HepG2 (cell line): Measurements from ENCODE around the gene GNPNAT1. TPM values are rescaled to one million over a fixed set of nuclear protein-coding genes. Genes with fewer than 3 reads are reported as not detected.

ENCODE experiments used
- ATAC-seq: fragments of 200-7000 bp; cut with Tn5 transposase; 3 replicates; pipeline ENCODE4 v1.9.1; 2020; ENCODE audit warnings: mild to moderate bottlenecking, moderate library complexity
- BruUV-seq: library from RNA; stranded (reverse); fragments of 400-500 nt; replicated peaks from 2 replicates; lab custom pipeline; 2021; lab: Mats Ljungman, UMichigan
- CTCF ChIA-PET: fragments of 300-600 bp; formaldehyde crosslinking; extraction: SDS; loops from one replicate; lab custom pipeline; 2021; ENCODE audit warnings: low total read pairs, inconsistent platforms, low intra/inter-chr PET ratio; lab: Yijun Ruan, JAX
- POLR2A ChIA-PET: fragments of 350-600 bp; sonication (Branson Sonifier 250); formaldehyde crosslinking; loops from one replicate; lab custom pipeline; 2020; ENCODE audit warnings: antibody characterized with exemption, inconsistent platforms; lab: Yijun Ruan, JAX
- DNase-seq: peaks from one replicate; pipeline ENCODE4 v3.0.0-alpha.2; 2015; ENCODE audit warnings: low spot score
- FAIRE-seq: peaks from 3 replicates; lab custom pipeline; 2011; peaks lifted over from hg19 to GRCh38; lab: Jason Lieb, UNC
- H2AFZ ChIP-seq: one replicate; pipeline ENCODE4 v1.6.1; 2011; ENCODE audit warnings: low read length, inconsistent platforms
- H3K27ac ChIP-seq: fragments of 300-600 bp; 3 replicates; pipeline ENCODE4 v1.8.0; 2011; ENCODE audit warnings: mixed run types, mild to moderate bottlenecking, mixed read lengths, low read length, inconsistent platforms; ENCODE audit not compliant: insufficient read depth; ENCODE audit errors: extremely low read length
- H3K27me3 ChIP-seq, 2 experiments: fragments of 200-600 bp in 1 of 2; 2 replicates in 1 of 2; 3 replicates in 1 of 2; pipeline versions ENCODE4 v1.6.0 to v1.8.0; 2011; ENCODE audit warnings: low read length in 2 of 2, mild to moderate bottlenecking in 2 of 2, moderate library complexity in 2 of 2, inconsistent platforms in 1 of 2; ENCODE audit not compliant: insufficient read depth in 2 of 2, control insufficient read depth in 1 of 2
- H3K36me3 ChIP-seq, 2 experiments: fragments of 200-600 bp in 1 of 2; replicated peaks in 1 of 2; 2 replicates in 1 of 2; 3 replicates in 1 of 2; pipeline versions ENCODE4 v1.5.1 to v1.8.0; 2011; ENCODE audit warnings: low read length in 2 of 2, inconsistent platforms in 1 of 2; ENCODE audit not compliant: insufficient read depth in 2 of 2, control insufficient read depth in 1 of 2
- H3K4me1 ChIP-seq: 2 replicates; pipeline ENCODE4 v1.5.1; 2012; ENCODE audit warnings: low read length, inconsistent platforms; ENCODE audit not compliant: insufficient read depth
- H3K4me2 ChIP-seq: 2 replicates; pipeline ENCODE4 v1.6.0; 2011; ENCODE audit warnings: low read depth, low read length, inconsistent platforms
- H3K4me3 ChIP-seq, 3 experiments: fragments of 200-600 bp in 1 of 3; sonication (generic), shearing (Covaris generic) in 1 of 3; replicated peaks in 1 of 3; 2 replicates each; pipeline ENCODE4 v1.5.1; 2011 to 2016; ENCODE audit warnings: low read length in 3 of 3, inconsistent platforms in 2 of 3, low read depth in 2 of 3, mild to moderate bottlenecking in 2 of 3, control low read depth in 1 of 3, mixed read lengths in 1 of 3; ENCODE audit not compliant: insufficient read depth in 1 of 3
- H3K79me2 ChIP-seq: one replicate; pipeline ENCODE4 v1.6.1; 2011; ENCODE audit warnings: low read length, inconsistent platforms; ENCODE audit not compliant: insufficient read depth
- H3K9ac ChIP-seq: 2 replicates; pipeline ENCODE4 v1.6.0; 2011; ENCODE audit warnings: mild to moderate bottlenecking, low read depth, low read length, inconsistent platforms; ENCODE audit not compliant: insufficient read depth
- H3K9me3 ChIP-seq: 2 replicates; pipeline ENCODE4 v1.5.1; 2012; ENCODE audit warnings: mild to moderate bottlenecking, low read length
- H4K20me1 ChIP-seq: 2 replicates; pipeline ENCODE4 v1.6.0; 2011; ENCODE audit warnings: inconsistent platforms, mild to moderate bottlenecking, low read length, moderate library complexity; ENCODE audit not compliant: insufficient read depth
- ATF7-NPFF ChIP-seq: sonication (generic); formaldehyde crosslinking; IDR thresholded peaks from 2 replicates; pipeline ENCODE4 v1.8.1; 2023; ENCODE audit warnings: mild to moderate bottlenecking, low read depth, missing genetic modification reagents, moderate library complexity
- BORCS8-MEF2B ChIP-seq: sonication (generic); formaldehyde crosslinking; IDR thresholded peaks from 2 replicates; pipeline ENCODE4 v1.8.0; 2022; ENCODE audit warnings: mild to moderate bottlenecking, missing genetic modification reagents
- FOSL1 ChIP-seq: sonication (generic); formaldehyde crosslinking; IDR thresholded peaks from 2 replicates; pipeline ENCODE4 v1.9.0; 2021; ENCODE audit warnings: missing genetic modification reagents, borderline replicate concordance
- GATAD1 ChIP-seq: IDR thresholded peaks from 2 replicates; pipeline ENCODE4 v1.6.1; 2016; ENCODE audit warnings: missing genetic modification reagents, missing compliant biosample characterization
- GMEB2 ChIP-seq: IDR thresholded peaks from 2 replicates; pipeline ENCODE4 v1.6.1; 2016; ENCODE audit warnings: missing biosample characterization, missing genetic modification reagents, low read depth
- SATB2 ChIP-seq: sonication (generic); formaldehyde crosslinking; IDR thresholded peaks from 2 replicates; pipeline ENCODE4 v1.5.0; 2020; ENCODE audit warnings: missing genetic modification reagents
- SRSF4 ChIP-seq: fragments of 200-400 bp; formaldehyde crosslinking; IDR thresholded peaks from one replicate; pipeline ENCODE4 v1.6.1; 2018; ENCODE audit warnings: mild to moderate bottlenecking, low read depth, low read length, moderate library complexity; ENCODE audit not compliant: poor library complexity, severe bottlenecking
- ZHX2 ChIP-seq, 2 experiments: sonication (generic) in 1 of 2; formaldehyde crosslinking in 1 of 2; IDR thresholded peaks; 2 replicates each; pipeline versions ENCODE4 v1.6.1 to v1.9.0; 2014 to 2022; ENCODE audit warnings: antibody characterized with exemption in 1 of 2, borderline replicate concordance in 1 of 2, inconsistent platforms in 1 of 2, low read depth in 1 of 2, missing genetic modification reagents in 1 of 2
- ZNF484 ChIP-seq: sonication (generic); formaldehyde crosslinking; IDR thresholded peaks from 2 replicates; pipeline ENCODE4 v1.5.1; 2020; ENCODE audit warnings: mild to moderate bottlenecking, low read depth, missing genetic modification reagents, borderline replicate concordance
- WGBS: methylation state at CpG from one replicate; pipeline ENCODE4 v1.1.6; 2017; ENCODE audit warnings: low lambda C conversion rate; 5-methylcytosine and 5-hydroxymethylcytosine counted together
- in situ Hi-C: cut with HindIII; loops from 2 replicates; pipeline ENCODE4 v1.10.0; 2017; ENCODE audit warnings: low pct_unique_long_range_greater_than_20kb; ENCODE audit not compliant: extremely low pct_ligation_motif_present
- intact Hi-C: fragments of 100-400 bp; cut with micrococcal nuclease; formaldehyde crosslinking; loops from one replicate; pipeline ENCODE4 v1.10.0; 2022; ENCODE audit not compliant: unreplicated experiment
- polyA plus RNA-seq, 8 experiments: library from polyadenylated mRNA; depleted of rRNA in 3 of 8; stranded (reverse) in 7 of 8; unstranded in 1 of 8; fragments of >200 nt; fragmentation: Illumina TruSeq in 4 of 8; extraction: Trizol in 4 of 8; gene quantifications; 2 replicates each; pipeline versions ENCODE4 v1.2.1 to v1.2.3, GENCODE V29; 2011 to 2016; ENCODE audit warnings: low read depth in 4 of 8, missing spikeins in 1 of 8, mixed read lengths in 1 of 8; ENCODE audit not compliant: insufficient read depth in 1 of 8
- total RNA-seq, 5 experiments: library from RNA; depleted of rRNA; stranded (reverse); fragments of >200 nt; fragmentation: Illumina TruSeq; extraction: Trizol; gene quantifications; 2 replicates each; pipeline ENCODE4 v1.2.3, GENCODE V29; 2016; ENCODE audit warnings: low read depth in 1 of 5

The GNPNAT1 gene
- total and polyA plus RNA-seq, 2 of the 13 experiments (the other 11 are each of a cell fraction or from before 2014, with no cell fraction given), result 38.3 to 54.9 TPM

GRCh38 chr14:52829527-52830185, 38.2 kb upstream of the GNPNAT1 start:
- no peaks in the 10 kb centered on the region for H3K9me3 ChIP-seq
- no peak for FAIRE-seq
- no peak overlapping the region for H3K9ac ChIP-seq
- DNase-seq, result no peak
- H2AFZ ChIP-seq, result peak overlapping the region; percentile 73
- intact Hi-C loops, result no loop called here
- 64% methylated on average over 7 of the region's 7 CpGs for WGBS
- no peak overlapping the region for H3K4me3 ChIP-seq
- TF ChIP-seq FOSL1 (CRISPR knock-in tag), result no peak
- no peak for TF ChIP-seq ZNF484
- no peak for TF ChIP-seq SATB2 (CRISPR knock-in tag)
- TF ChIP-seq GATAD1 (CRISPR knock-in tag), result no peak
- no peak for TF ChIP-seq ZHX2 (IDR thresholded peaks at IDR 0.05; ENCODE audit: low read depth)
- TF ChIP-seq ZHX2 (CRISPR knock-in tag; IDR thresholded peaks at IDR 0.05; ENCODE audit: borderline replicate concordance), result no peak
- TF ChIP-seq ATF7-NPFF, result no peak
- no peak for TF ChIP-seq BORCS8-MEF2B (CRISPR knock-in tag)
- TF ChIP-seq SRSF4, result no peak
- no peak for TF ChIP-seq GMEB2 (CRISPR knock-in tag)
- TF ChIP-seq, all 625 proteins: peak for 0
- no peak overlapping the region for H3K27ac ChIP-seq
- H3K4me2 ChIP-seq, result 0 out of 2 replicates have a peak overlapping the region, but pooled peaks have one; percentile 24
- peaks cover 26% of the 10 kb centered on the region for H3K4me1 ChIP-seq
- in situ Hi-C loops, result no loop called here
- peak; percentile 44; the same call in 2 of the 3 replicates for ATAC-seq
- H3K27me3 ChIP-seq, result no peaks in the 10 kb centered on the region
- H3K79me2 ChIP-seq, result no peaks in the 10 kb centered on the region
- no peaks in the 10 kb centered on the region for H4K20me1 ChIP-seq
- H3K36me3 ChIP-seq, result no peaks in the 10 kb centered on the region
- CTCF ChIA-PET, result no interaction called here
- POLR2A ChIA-PET, result no interaction called here
- no TSS peak for BruUV-seq
